DMS53 treated with DMSO at 0.1 percent for 48 hours (cell line): ENCODE data around the gene TACR3.
"Not testable (repeated sequence)": the region's sequence is repeated elsewhere in the genome, so short reads cannot be mapped to it uniquely, and the experiment has no call there.

ENCODE experiments used
- DNase-seq: peaks from one replicate; lab custom pipeline; 2025; ENCODE audit not compliant: unreplicated experiment; lab: John Stamatoyannopoulos, UW

Gene TACR3, protein sequence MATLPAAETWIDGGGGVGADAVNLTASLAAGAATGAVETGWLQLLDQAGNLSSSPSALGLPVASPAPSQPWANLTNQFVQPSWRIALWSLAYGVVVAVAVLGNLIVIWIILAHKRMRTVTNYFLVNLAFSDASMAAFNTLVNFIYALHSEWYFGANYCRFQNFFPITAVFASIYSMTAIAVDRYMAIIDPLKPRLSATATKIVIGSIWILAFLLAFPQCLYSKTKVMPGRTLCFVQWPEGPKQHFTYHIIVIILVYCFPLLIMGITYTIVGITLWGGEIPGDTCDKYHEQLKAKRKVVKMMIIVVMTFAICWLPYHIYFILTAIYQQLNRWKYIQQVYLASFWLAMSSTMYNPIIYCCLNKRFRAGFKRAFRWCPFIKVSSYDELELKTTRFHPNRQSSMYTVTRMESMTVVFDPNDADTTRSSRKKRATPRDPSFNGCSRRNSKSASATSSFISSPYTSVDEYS

GRCh38 chr4:103719830-103720207 lies at the start of gene TACR3:
Gene TACR3 (minus strand): TSS chr4:103719985. CDS start chr4:103719675, 310 bp downstream.
- DNase-seq: no peak

GRCh38 chr4:103757631-103758030 lies 37.8 kb upstream of the TACR3 start:
- no peak for DNase-seq

DNA sequence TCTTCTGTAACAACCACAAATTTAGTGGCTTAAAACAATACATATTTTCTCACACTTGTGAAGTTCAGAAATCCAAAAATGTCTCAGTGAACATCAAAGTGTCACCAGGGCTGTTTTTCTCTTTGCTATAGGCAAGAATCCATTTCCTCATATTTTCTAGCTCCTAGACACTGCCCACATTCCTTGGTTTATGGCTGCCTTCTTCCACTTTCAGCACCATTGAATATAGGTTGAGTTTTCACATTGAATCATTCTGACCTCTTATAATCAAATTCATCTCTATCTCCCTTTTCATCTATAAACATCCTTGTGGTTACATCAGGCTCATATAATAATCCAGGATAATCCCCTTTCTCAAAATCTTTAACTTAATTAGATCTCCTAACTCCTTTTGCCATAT lies 37.0 kb upstream of the TACR3 start:
- no peak for DNase-seq

DNA sequence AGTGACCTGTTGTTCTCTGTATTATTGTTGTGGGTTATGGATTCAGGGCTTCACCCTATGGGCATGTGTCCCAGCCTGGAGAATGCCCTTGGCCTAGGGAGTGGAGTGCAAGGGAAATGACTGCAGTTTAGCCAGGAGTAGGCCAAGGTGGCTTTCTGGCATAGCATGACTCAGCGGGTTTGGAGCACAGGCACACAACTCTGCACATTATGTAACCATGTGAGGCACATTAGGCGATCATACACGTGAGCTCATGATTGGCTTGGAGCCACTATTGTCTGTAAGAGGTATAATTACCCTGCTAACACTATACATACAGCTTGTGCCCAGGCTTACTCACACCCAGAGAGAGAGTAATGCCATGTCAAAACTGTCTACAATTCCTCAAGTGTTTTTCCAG lies 35.1 kb upstream of the TACR3 start:
- DNase-seq: peak; percentile 78

DNA sequence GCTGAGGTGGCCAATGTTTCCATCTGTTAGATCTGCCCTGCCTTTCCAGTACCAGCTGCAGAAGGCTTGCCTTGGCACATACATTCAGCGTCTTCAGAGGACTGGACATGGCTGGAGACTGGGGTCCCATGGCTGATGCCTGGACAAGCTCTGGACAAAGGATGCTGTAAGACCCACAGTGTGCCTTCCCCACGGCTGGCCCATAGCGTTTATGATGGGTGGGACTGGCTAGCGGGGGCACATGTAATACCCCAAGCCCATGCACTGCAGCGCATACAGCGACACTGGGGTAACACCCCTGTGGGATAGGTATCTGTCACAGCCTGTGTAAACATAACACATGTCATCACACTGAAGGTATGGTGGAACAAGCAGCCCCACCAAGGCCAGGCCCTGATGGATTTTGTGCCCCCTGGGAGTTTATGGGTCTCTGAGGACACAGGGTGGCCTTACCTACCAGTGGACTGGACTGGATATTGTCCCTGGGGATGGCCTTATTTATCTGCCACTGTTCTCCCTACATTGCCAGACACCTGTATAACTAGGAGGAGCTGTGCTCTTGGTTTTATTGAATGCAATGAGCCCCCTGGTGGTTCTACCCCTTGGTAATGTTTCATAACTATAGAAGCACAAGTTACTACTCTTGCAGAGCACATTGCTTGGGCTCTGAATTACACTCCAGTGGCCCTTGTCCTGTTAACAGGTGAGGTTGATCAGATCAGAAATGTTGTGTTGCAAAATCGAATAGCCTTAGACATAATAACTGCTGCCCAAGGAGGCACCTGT lies 34.3 kb upstream of the TACR3 start:
- no peak for DNase-seq

GRCh38 chr4:103723150-103723549 lies 3.4 kb upstream of the TACR3 start:
- not testable (repeated sequence) for DNase-seq

DNA sequence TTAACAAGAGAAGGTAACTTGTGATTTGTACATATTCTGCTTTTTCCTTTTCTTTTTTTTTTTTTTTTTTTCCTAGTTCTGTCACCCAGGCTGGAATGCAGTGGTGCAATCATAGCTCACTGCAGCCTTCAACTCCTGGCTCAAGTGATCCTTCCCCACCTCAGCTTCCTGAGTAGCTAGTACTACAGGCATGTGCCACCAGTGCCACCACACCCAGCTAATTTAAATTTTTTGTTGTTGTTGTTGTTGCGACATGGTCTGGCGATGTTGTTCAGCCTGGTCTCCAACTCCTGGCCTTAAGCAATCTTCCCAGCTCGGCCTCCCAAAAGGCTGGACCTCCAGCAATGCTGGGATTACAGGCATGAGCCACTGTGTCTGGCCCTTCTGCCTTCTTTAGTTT lies 1.5 kb upstream of the TACR3 start:
- DNase-seq: no peak

GRCh38 chr4:103720661-103721060 lies 876 bp upstream of the TACR3 start:
- DNase-seq: no peak

GRCh38 chr4:103719105-103719829 lies 518 bp downstream of the TACR3 start:
- peak; percentile 35 for DNase-seq

- DNase-seq: no peak
Measured at GRCh38 chr4:103692615-103693014, 27.2 kb downstream of the TACR3 start.

DNA sequence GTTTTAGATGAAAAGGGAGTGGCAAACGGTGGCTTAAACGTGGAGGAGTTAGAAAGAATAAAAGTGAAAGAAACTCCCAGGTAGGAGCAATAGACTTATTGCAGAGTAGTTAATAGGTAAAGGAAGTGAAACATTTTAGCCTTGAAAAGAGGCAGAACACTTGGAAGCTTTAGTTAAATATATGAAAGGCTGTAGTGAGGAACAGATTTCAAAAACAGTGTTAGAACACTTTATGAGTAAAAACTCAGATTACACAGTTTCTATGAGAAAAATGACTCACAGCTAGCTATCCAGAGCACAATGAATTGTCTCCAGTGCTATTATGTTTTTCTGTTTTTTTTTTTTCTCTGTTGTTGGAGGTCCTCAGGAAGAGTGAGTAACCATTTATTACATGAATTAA lies 45.8 kb downstream of the TACR3 start:
- no peak for DNase-seq

DNA sequence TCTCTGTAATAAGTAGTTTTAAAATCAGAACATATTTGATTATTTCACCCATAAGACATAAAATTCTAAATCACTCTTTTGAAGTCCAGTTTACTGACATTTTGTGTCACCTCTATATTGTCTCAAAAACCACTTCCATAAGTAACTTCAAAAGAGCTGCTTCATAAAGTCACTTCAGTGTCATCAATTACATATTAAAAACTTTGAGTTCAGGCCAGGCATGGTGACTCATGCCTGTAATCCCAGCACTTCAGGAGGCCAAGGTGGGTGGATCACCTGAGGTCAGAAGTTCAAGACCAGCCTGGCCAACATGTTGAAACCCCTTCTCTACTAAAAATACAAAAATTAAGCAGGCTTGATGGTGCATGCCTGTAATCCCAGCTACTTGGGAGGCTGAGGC lies 53.0 kb downstream of the TACR3 start:
- DNase-seq: not testable (repeated sequence)

DNA sequence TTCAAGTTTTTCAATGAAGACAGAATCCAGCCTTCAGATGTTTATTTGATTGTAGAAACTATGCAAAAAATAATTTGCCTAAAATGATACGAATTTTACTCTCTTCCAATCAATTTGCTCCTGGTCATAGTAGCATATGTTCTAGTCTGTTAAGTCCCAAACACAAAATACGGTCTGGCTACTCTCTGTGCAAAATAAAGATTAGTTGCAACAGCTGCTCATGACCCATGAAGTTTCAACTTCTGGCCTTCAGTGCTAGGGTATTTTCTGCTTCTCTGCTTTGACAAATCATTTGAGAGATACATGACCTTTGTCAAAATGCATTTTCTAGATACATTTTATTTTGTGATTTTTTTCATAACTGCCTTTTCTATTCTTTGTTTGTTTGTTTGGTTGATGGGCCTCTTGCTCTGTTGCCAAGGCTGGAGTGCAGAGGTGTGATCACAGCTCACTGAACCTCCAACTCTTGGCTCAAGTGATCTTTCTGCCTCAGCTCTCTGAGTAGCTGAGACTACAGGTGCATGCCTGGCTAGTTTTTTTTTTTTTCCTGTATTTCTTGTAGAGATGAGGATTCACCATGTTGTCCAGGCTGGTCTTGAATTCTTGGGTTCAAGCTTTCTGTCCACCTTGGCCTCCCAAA lies 55.2 kb downstream of the TACR3 start:
- no peak for DNase-seq

DNA sequence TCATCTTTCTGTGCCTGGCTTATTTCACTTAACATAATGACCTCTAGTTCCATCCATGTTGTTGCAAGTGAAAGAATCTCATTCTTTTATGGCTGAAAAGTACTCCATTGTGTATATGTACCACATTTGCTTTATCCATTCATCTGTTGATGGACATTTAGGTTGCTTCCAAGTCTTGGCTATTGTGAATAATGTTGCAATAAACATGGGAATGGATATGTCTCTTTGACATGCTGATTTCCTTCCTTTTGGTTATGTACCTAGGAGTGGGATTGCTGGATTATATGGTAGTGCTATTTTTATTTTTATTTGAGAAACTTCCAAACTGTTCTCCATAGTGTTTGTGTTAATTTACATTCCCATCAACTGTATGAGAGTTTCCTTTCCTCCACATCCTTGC lies 71.2 kb downstream of the TACR3 start:
- no peak for DNase-seq

DNA sequence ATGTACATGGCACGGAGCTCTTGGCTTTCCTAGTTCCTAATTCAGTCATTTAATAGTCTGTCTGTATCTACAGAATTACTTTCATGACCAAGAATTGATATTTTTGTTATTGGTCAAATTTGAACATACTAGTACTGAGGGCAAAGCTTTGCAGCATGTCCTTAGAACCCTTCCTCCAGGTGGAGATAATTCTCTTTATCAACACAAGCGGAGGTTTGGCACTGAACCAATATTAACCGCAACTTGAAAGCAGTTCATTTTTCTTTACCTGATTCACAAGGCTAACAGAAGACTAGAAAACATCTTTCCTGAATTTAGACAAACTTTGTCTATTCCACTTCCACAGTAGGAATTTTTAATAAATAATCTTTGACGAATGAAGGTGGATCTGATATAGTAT lies 73.8 kb downstream of the TACR3 start:
- DNase-seq: no peak

DNA sequence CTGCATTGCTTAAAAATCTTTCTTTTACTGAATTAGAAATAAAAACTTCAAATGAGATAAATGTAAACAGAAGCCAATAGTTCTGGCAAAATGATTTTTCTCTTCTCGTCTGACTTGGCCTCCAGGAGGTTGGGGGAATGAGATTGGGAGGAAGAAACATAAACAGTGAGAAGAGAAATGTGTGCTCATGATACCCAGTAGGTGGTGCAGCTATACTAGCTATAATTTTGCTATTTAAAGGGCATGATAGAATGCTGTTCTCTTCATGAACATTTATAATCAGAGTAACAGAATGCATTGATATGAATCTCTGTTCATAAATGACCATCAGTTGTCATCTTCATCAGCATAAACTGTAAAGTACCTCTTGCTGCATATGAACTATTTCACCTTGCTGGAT lies 85.5 kb downstream of the TACR3 start:
- no peak for DNase-seq

DNA sequence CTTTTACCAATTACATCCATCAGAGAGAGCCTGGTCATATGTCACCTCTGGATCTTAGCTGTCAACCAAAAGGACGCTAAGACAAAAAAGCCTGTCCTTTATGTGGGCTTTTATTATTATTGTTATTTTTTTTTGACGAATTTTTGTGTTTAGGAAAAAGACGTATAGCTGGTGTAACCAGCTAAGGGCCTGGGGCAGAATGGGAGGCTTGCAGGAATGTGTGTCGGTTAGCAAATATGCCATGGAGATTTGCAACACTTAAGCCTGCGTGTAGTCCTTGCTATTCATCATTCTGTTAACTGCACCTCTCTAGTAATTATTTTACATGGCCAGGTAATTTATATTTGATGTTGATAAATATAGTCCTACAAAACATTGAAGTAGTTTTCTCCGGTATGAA lies 93.5 kb downstream of the TACR3 start:
- no peak for DNase-seq

DNA sequence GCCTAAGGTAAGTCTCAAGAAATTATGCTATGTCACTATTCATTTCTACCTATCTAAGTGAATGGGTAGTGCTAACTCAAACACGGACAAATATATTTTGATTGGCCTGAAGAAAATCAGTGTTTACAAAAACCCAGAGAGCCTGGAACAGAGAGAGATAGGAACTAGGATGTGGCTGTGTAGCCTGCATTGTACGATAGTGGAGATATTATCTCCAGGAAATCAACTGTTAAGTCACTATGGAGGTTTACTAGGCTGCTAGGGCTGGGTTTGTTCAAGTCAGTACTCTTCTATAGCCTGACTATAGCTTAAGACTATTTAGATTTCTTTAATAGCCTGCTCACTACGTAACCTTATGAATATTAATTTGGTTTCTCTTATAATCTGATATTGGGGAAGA lies 127.9 kb downstream of the TACR3 start:
- DNase-seq: no peak

DNA sequence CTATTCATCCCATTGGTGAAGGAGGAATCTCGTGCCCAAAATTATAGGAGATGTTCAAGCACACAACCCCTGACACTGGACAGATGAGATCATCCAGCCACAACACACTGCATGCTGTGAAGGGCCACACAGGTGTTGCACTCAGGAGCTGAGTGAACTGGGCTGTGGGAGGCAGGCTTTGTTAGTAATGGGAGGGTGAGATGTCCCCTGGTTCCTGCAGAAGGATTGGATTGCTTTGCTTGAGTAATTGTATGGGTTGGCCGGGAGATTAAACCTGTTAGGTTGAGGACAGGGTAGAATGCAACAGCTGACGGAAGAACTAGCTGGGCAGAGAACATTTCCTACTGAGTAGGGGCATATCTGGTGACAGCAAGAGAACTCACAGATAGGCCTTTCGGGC lies 152.2 kb downstream of the TACR3 start:
- no peak for DNase-seq

DNA sequence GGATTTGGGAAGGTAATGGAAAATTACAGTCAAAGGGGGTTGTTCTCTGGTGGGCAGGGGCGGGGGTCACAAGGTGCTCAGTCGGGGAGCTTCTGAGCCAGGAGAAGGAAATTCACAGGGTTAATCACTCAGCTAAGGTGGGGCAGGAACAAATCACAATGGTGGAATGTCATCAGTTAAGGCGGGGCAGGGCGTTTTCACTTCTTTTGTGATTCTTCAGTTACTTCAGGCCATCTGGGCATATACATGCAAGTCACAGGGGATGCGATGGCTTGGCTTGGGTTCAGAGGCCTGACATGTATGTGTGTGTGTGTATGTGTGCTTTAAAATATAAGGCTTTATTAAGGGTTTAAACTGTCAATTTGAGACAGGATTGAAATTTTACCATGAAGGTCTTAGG lies 160.6 kb downstream of the TACR3 start:
- DNase-seq: not testable (repeated sequence)
